Stimulated activated naive CD8-positive, alpha-beta T cell treated with anti-CD3 and anti-CD28 coated beads, Interleukin-15, Interleukin-2, amounts not matched to agents 100 ng/mL and 50 ng/mL, for 24 hours (primary cell): ENCODE results near the gene WHAMM.
"Not testable (repeated sequence)": the region's sequence is repeated elsewhere in the genome, so short reads cannot be mapped to it uniquely, and the experiment has no call there.

Experiments
- H3K27ac Mint-ChIP-seq: one replicate; pipeline ENCODE4 v1.8.0; 2021; ENCODE audit warnings: mild to moderate bottlenecking, mixed read lengths
- H3K27me3 Mint-ChIP-seq: one replicate; pipeline ENCODE4 v1.8.0; 2021; ENCODE audit warnings: mixed read lengths
- H3K36me3 Mint-ChIP-seq: one replicate; pipeline ENCODE4 v1.8.0; 2021; ENCODE audit warnings: low read depth, mixed read lengths
- H3K4me1 Mint-ChIP-seq: one replicate; pipeline ENCODE4 v1.8.0; 2021; ENCODE audit warnings: low read depth, mixed read lengths
- H3K4me3 Mint-ChIP-seq: one replicate; pipeline ENCODE4 v1.8.0; 2021; ENCODE audit warnings: mild to moderate bottlenecking, mixed read lengths
- H3K9me3 Mint-ChIP-seq: one replicate; pipeline ENCODE4 v1.8.0; 2021; ENCODE audit warnings: mixed read lengths

Gene WHAMM, protein sequence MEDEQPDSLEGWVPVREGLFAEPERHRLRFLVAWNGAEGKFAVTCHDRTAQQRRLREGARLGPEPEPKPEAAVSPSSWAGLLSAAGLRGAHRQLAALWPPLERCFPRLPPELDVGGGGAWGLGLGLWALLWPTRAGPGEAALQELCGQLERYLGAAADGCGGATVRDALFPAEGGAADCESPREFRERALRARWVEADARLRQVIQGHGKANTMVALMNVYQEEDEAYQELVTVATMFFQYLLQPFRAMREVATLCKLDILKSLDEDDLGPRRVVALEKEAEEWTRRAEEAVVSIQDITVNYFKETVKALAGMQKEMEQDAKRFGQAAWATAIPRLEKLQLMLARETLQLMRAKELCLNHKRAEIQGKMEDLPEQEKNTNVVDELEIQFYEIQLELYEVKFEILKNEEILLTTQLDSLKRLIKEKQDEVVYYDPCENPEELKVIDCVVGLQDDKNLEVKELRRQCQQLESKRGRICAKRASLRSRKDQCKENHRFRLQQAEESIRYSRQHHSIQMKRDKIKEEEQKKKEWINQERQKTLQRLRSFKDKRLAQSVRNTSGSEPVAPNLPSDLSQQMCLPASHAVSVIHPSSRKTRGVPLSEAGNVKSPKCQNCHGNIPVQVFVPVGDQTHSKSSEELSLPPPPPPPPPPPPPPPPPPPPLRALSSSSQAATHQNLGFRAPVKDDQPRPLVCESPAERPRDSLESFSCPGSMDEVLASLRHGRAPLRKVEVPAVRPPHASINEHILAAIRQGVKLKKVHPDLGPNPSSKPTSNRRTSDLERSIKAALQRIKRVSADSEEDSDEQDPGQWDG

DNA sequence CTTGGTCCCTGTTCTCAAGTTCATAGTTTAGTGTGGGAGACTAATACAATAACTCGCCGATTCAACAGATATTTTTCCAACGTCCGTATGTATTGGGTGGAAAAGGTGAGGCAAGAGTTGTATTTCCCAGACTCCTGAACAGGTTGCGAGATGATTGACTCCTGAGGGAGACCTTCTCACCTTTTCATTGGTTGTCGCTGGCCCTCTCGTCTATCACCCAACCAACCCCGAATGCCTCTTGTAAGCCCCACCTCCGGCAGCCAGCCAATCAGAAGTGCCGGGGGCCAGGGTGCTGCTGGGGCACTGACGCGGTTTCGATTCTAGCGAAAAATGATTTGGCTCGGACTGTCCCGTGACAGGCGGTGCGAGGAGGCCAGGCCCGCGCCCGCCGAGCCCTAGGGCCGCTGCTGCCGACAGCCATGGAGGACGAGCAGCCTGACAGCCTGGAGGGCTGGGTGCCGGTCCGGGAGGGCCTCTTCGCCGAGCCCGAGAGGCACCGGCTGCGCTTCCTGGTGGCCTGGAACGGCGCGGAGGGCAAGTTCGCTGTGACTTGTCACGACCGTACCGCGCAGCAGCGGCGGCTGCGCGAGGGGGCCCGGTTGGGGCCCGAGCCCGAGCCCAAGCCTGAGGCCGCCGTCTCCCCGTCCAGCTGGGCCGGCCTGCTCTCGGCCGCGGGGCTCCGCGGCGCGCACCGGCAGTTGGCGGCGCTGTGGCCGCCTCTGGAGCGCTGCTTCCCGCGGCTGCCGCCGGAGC lies at the start of gene WHAMM:
WHAMM (plus strand) TSS at position 321 of the 753 bp plus-strand sequence; CDS start at position 420, 99 bp downstream.
- peak within 1 kb of the TSS; percentile 97 for H3K27ac Mint-ChIP-seq
- peak within 1 kb of the TSS; percentile 95 for H3K4me3 Mint-ChIP-seq
- peaks cover 21% of the 10 kb centered on the region for H3K36me3 Mint-ChIP-seq
- H3K27me3 Mint-ChIP-seq = no peaks in the 10 kb centered on the region
- peaks cover 55% of the 10 kb centered on the region for H3K4me1 Mint-ChIP-seq
- H3K9me3 Mint-ChIP-seq = no peaks in the 10 kb centered on the region

- Mint-ChIP-seq H3K4me1 (peaks cover 11% of the 10 kb centered on the region), H3K27me3 (no peaks in the 10 kb centered on the region), H3K36me3 (peaks cover 53% of the 10 kb centered on the region), H3K27ac (no peak overlapping the region), H3K9me3 (no peaks in the 10 kb centered on the region), H3K4me3 (no peak overlapping the region)
Observed at GRCh38 chr15:82763361-82764116, 45.9 kb upstream of the WHAMM start.

GRCh38 chr15:82764117-82764490 lies 45.3 kb upstream of the WHAMM start:
- Mint-ChIP-seq H3K4me3 (no peak overlapping the region), H3K4me1 (peaks cover 11% of the 10 kb centered on the region), H3K36me3 (peaks cover 50% of the 10 kb centered on the region), H3K27ac (no peak overlapping the region), H3K9me3 (no peaks in the 10 kb centered on the region), H3K27me3 (no peaks in the 10 kb centered on the region)

DNA sequence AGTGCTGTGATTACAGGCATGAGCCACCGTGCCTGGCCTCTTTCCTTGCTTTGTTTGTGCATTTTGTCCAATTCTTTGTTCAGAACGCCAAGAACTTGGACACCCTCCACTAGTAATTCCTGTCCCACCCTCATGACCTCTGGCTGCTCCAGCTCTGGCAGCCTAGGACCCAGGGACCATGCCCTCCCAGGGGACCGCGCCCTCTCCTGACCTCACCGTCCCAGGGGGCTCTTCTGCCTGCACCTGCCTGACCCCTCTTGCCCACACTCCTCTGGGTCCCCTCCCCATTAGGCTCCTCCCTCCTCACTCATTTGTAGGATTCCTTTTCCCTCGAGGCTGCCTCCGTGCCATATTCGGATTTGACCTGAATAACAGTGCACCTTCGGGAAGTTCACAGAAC lies 44.7 kb upstream of the WHAMM start:
- H3K27me3 Mint-ChIP-seq = no peaks in the 10 kb centered on the region
- no peak overlapping the region for H3K27ac Mint-ChIP-seq
- peaks cover 48% of the 10 kb centered on the region for H3K36me3 Mint-ChIP-seq
- no peak overlapping the region for H3K4me3 Mint-ChIP-seq
- H3K9me3 Mint-ChIP-seq = no peaks in the 10 kb centered on the region
- peaks cover 11% of the 10 kb centered on the region for H3K4me1 Mint-ChIP-seq

DNA sequence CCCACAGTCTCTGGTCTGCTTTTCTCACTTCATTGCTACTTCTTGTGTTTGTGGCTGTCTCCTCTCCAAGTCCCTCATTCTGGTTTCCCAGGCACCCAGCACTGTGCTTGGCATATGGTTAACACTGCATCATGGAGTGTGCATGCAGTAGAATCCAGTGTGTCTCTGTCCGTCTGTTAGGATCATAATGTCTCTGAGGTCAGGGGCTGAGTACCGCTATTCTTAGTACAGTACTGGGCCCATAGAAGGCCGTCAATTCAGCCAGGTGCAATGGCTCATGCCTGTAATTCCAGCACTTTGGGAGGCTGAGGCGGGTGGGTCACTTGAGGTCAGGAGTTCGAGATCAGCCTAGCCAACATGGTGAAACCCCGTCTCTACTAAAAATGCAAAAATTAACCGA lies 43.2 kb upstream of the WHAMM start:
- H3K4me3 Mint-ChIP-seq, H3K27ac Mint-ChIP-seq, H3K4me1 Mint-ChIP-seq, H3K9me3 Mint-ChIP-seq, H3K27me3 Mint-ChIP-seq: not testable (repeated sequence)
- peaks cover 34% of the 10 kb centered on the region for H3K36me3 Mint-ChIP-seq

DNA sequence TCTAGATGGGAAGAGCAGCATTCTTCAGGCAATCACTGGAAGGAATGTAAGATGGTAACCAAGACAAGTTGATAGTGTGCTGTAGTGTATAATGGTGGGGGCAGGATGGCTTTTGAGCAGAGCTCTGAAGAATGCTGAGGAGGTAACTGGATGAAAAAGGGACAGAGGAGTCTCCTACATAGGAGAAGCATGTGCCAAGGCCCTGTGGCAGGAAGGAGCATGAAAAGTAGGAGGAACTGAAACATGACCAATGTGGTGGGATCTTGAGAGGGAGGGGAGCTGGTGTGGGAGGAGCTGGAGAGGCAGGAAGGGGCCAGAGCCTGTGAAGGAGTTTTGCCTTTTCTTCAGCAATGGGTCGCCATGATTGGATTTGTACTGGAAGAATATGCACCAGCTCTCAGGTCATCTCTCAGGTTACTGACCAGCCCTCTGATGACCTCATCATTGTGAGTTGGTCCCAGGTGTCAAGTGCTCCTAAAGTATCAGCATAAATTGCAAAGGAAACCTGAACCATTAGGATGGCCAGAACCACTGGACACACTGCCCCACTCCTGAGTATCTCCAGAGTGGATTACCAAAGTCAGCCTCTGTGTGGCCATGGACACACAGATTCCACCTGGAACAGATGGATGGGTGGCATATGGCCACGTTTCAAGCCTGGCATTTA lies 42.1 kb upstream of the WHAMM start:
- Mint-ChIP-seq H3K27me3 (no peaks in the 10 kb centered on the region), H3K4me3 (no peak overlapping the region), H3K9me3 (no peaks in the 10 kb centered on the region), H3K4me1 (no peaks in the 10 kb centered on the region), H3K27ac (no peak overlapping the region), H3K36me3 (peaks cover 27% of the 10 kb centered on the region)

DNA sequence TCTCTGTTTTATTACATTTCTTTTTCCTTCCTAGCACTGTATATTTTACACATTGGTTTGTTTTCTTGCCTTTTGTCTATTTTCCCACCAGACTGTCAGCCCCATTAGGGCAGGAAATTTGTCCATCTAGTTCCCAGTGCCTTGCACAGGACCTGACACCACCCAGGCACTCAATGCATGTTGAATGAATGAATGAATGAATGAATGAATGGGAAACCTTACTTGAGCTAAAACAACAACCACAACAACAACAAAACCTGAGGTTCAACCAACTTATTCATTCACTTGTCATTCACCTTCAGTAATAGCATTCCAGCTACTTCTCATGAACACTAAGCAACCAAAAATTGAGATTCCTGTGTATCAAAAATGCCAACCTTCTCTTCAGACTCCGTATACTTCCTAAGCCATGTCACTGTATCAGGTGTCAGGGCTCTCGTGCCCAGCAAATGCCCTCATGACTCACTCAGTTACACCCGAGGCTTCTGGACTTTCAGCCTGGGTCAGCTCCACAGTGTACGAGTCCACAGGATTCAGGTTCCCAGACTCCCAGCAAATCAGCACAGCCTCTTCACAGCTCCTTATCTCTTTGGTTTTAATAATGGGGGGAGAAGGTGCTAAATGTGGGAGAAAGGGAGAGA lies 40.9 kb upstream of the WHAMM start:
- no peaks in the 10 kb centered on the region for H3K27me3 Mint-ChIP-seq
- no peak overlapping the region for H3K4me3 Mint-ChIP-seq
- H3K4me1 Mint-ChIP-seq = no peaks in the 10 kb centered on the region
- no peaks in the 10 kb centered on the region for H3K9me3 Mint-ChIP-seq
- peaks cover 18% of the 10 kb centered on the region for H3K36me3 Mint-ChIP-seq
- no peak overlapping the region for H3K27ac Mint-ChIP-seq

GRCh38 chr15:82771789-82772607 lies 37.4 kb upstream of the WHAMM start:
- Mint-ChIP-seq H3K4me3 (no peak overlapping the region), H3K4me1 (no peaks in the 10 kb centered on the region), H3K36me3 (peaks cover 8% of the 10 kb centered on the region), H3K9me3 (no peaks in the 10 kb centered on the region), H3K27ac (no peak overlapping the region), H3K27me3 (no peaks in the 10 kb centered on the region)

GRCh38 chr15:82774496-82774895 lies 34.9 kb upstream of the WHAMM start:
- Mint-ChIP-seq H3K36me3 (no peaks in the 10 kb centered on the region), H3K9me3 (no peaks in the 10 kb centered on the region), H3K4me3 (no peak overlapping the region), H3K27ac (no peak overlapping the region), H3K27me3 (no peaks in the 10 kb centered on the region), H3K4me1 (no peaks in the 10 kb centered on the region)

DNA sequence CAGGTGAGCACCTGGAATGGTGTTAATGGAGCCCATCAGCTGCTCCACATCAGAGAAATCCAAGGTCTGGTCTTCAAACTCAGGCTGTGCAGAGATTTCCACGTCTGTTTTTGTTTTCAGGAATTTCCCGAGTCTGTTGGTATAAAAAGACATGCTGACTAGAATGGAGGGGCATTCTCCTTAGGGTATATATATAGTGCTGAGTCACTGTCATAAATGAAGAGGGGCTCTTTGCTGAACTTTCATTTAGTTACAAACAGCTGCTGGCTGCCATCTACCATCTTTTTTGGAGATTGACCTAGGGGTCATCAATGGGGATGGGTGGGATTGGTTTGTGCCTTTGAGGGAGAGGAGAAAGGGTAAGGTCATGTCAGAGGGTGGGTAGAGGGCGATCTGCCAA lies 30.7 kb upstream of the WHAMM start:
- H3K4me1 Mint-ChIP-seq = no peaks in the 10 kb centered on the region
- no peak overlapping the region for H3K4me3 Mint-ChIP-seq
- H3K27me3 Mint-ChIP-seq = peaks cover under 1% of the 10 kb centered on the region
- H3K36me3 Mint-ChIP-seq = no peaks in the 10 kb centered on the region
- H3K27ac Mint-ChIP-seq = no peak overlapping the region
- H3K9me3 Mint-ChIP-seq = no peaks in the 10 kb centered on the region

DNA sequence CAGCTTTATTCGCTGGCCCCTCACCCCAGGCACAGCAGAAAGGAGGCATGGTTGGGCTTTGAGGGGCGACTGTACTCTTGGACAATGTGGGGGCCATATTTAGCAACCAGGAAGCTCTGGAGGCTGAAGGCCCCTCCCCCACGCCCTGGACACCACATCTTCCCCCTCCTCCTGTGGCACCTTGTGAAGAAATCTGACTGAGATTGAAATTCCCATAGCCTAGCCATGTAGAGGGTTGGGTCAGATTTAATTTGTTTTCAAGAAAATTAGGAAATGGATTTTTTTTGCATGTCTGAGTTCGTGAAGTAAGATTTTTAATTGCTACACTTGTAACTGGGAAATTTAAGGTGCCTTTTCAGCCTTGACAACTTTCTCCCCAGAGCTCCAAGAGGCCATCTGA lies 28.1 kb upstream of the WHAMM start:
- H3K36me3 Mint-ChIP-seq = no peaks in the 10 kb centered on the region
- peaks cover 4% of the 10 kb centered on the region for H3K27me3 Mint-ChIP-seq
- no peak overlapping the region for H3K27ac Mint-ChIP-seq
- no peaks in the 10 kb centered on the region for H3K9me3 Mint-ChIP-seq
- H3K4me3 Mint-ChIP-seq = no peak overlapping the region
- no peaks in the 10 kb centered on the region for H3K4me1 Mint-ChIP-seq

DNA sequence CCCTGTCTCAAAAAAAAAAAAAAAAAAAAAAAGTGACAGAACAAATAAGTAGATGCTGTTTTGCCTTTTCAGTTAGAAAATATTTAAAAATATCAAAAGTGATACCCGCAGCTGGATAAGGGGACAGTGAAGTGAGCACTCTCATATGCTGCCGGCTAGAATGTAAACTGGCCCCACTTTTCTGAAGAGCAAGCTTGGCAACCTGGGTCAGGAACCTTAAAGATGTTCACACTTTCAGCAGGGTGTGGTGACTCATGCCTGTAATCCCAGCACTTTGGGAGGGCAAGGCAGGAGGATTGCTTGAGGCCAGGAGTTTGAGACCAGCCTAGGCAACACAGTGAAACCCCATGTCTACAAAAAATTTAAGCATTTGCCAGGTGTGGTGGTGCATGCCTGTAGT lies 20.9 kb upstream of the WHAMM start:
- peaks cover 4% of the 10 kb centered on the region for H3K27me3 Mint-ChIP-seq
- no peak overlapping the region for H3K4me3 Mint-ChIP-seq
- no peak overlapping the region for H3K27ac Mint-ChIP-seq
- H3K36me3 Mint-ChIP-seq = no peaks in the 10 kb centered on the region
- no peaks in the 10 kb centered on the region for H3K9me3 Mint-ChIP-seq
- H3K4me1 Mint-ChIP-seq = no peaks in the 10 kb centered on the region

DNA sequence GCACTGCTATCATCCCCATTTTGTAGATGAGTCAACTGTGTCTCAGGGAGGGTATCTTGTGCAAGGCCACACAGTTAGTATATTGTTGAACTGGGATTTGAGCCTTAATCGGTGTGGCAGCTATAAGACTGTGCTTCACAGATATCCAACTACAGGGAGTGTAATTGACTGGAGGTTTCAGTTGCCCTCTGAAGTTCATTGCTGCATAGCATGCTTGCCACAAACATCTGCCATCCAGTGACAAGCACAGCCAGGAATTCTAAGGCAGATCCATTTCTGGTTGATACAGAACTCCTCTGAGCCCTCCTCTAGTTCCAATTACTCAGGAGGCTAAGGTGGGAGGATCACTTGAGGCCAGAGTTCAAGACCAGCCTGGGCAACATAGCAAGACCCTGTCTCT lies 19.9 kb upstream of the WHAMM start:
- Mint-ChIP-seq H3K27me3 (no peaks in the 10 kb centered on the region), H3K4me3 (no peak overlapping the region), H3K9me3 (peaks cover 8% of the 10 kb centered on the region), H3K36me3 (no peaks in the 10 kb centered on the region), H3K4me1 (no peaks in the 10 kb centered on the region), H3K27ac (no peak overlapping the region)
